Gastrocnemius medialis (tissue), 4 donors: ENCODE results near the gene AUTS2.

ENCODE experiments used
- CTCF ChIP-seq, 5 experiments: fragments of 450-650 bp in 3 of 5; fragments of 200-600 bp in 2 of 5; sonication (generic) in 2 of 5; IDR thresholded peaks in 4 of 5; conservative IDR thresholded peaks in 1 of 5; 1 replicate in 4 of 5; 2 replicates in 1 of 5; pipeline ENCODE4 v1.5.1; 2016 to 2019; ENCODE audit warnings: antibody characterized with exemption in 5 of 5, mild to moderate bottlenecking in 3 of 5, moderate library complexity in 3 of 5
- POLR2A ChIP-seq, 2 donors: fragments of 450-650 bp; IDR thresholded peaks; one replicate each; pipeline ENCODE4 v1.6.1; 2017; ENCODE audit warnings: antibody characterized with exemption in 2 of 2, mild to moderate bottlenecking in 2 of 2, moderate library complexity in 2 of 2

GRCh38 chr7:70710011-70710480 lies 1111.8 kb downstream of the AUTS2 start:
- no peak for TF ChIP-seq CTCF (IDR thresholded peaks at IDR 0.05 in 4 of 5, conservative IDR thresholded peaks at IDR 0.05 in 1 of 5)
- no peak for TF ChIP-seq POLR2A (IDR thresholded peaks at IDR 0.05)
